ENCODE data around the gene POLQ. TPM values are rescaled to one million over a fixed set of nuclear protein-coding genes. Genes with fewer than 3 reads are reported as not detected.
A peak's percentile ranks its signal among the peaks of the same experiment; 100 is the strongest.

POLQ gene
- total and polyA plus RNA-seq, 2 of the 8 experiments (the other 6 are each of a cell fraction or from before 2014, with no cell fraction given) = 3.6 to 15.3 TPM

- TF ChIP-seq KDM5A (IDR thresholded peaks at IDR 0.05; ENCODE audit: low read length) (0 out of 2 replicates have a peak, but pooled peaks have one; percentile 20), RBBP5 (IDR thresholded peaks at IDR 0.05; ENCODE audit: borderline replicate concordance, low read depth, low read length) (peak; percentile 71; the same call in 1 of the 2 replicates), TBP (IDR thresholded peaks at IDR 0.05; ENCODE audit: low read depth, low read length) (peak; percentile 86), JUN (IDR thresholded peaks at IDR 0.05; ENCODE audit: low read depth, low read length) (no peak), SRF (IDR thresholded peaks at IDR 0.05; ENCODE audit: low read depth, low read length) (no peak), CTBP2 (IDR thresholded peaks at IDR 0.05; ENCODE audit: borderline replicate concordance, insufficient read depth, insufficient read length, low read length) (no peak), ASH2L (IDR thresholded peaks at IDR 0.05; ENCODE audit: low read length) (peak; percentile 77), POLR2A (IDR thresholded peaks at IDR 0.05; ENCODE audit: control extremely low read depth in 1 of 2, low read depth in 2 of 2, low read length in 2 of 2) (peak; percentile 66 to 88), CEBPB (IDR thresholded peaks at IDR 0.05; ENCODE audit: low read depth, low read length) (no peak), MAFK (IDR thresholded peaks at IDR 0.05; ENCODE audit: low read depth, low read length) (no peak), SIN3A (conservative IDR thresholded peaks at IDR 0.05 in 1 of 2, IDR thresholded peaks at IDR 0.05 in 1 of 2; ENCODE audit: low read depth in 1 of 2, low read length in 2 of 2) (peak in 1 of 2 experiments; percentile 93; a peak in 2 of 4 replicates), BCL11A (IDR thresholded peaks at IDR 0.05; ENCODE audit: low read depth in 2 of 2, low read length in 2 of 2) (no peak), YY1 (IDR thresholded peaks at IDR 0.05; ENCODE audit: low read depth, low read length) (peak; percentile 69), RAD21 (IDR thresholded peaks at IDR 0.05 in 1 of 2, conservative IDR thresholded peaks at IDR 0.05 in 1 of 2; ENCODE audit: low read depth in 2 of 2, low read length in 2 of 2) (no peak), GABPA (IDR thresholded peaks at IDR 0.05; ENCODE audit: borderline replicate concordance, insufficient read depth, low read length) (peak; percentile 76; the same call in 1 of the 2 replicates), SAP30 (IDR thresholded peaks at IDR 0.05; ENCODE audit: insufficient read depth, insufficient replicate concordance, low read length) (peak; percentile 95), HDAC2 (IDR thresholded peaks at IDR 0.05; ENCODE audit: borderline replicate concordance in 1 of 2, low read depth in 2 of 2, low read length in 2 of 2) (peak in 1 of 2 experiments; percentile 92; a peak in 1 of 4 replicates), TAF1 (IDR thresholded peaks at IDR 0.05; ENCODE audit: low read depth, low read length) (peak; percentile 92), NRF1 (IDR thresholded peaks at IDR 0.05; ENCODE audit: low read depth, low read length) (no peak), SP1 (IDR thresholded peaks at IDR 0.05; ENCODE audit: low read depth, low read length) (0 out of 2 replicates have a peak, but pooled peaks have one; percentile 37), TAF7 (optimal IDR thresholded peaks at IDR 0.05; ENCODE audit: borderline replicate concordance, low read depth, low read length) (no peak), SIX5 (IDR thresholded peaks at IDR 0.05; ENCODE audit: low read depth, low read length) (no peak), SP4 (IDR thresholded peaks at IDR 0.05; ENCODE audit: low read length) (no peak), CBX5 (IDR thresholded peaks at IDR 0.05; ENCODE audit: low read depth, low read length) (no peak)
Observed at GRCh38 chr3:121545574-121546455, at the start of gene POLQ (continued).
